Skeletal muscle cell (primary cell): Measurements from ENCODE around the gene YTHDC1.
"Not testable (repeated sequence)": the region's sequence is repeated elsewhere in the genome, so short reads cannot be mapped to it uniquely, and the experiment has no call there.

Source experiments
- DNase-seq: peaks from one replicate; pipeline ENCODE4 v3.0.0-alpha.2; 2010; ENCODE audit warnings: low read depth
- H3K4me3 ChIP-seq: 2 replicates; pipeline ENCODE4 v1.5.1; 2011; ENCODE audit warnings: low read depth, mild to moderate bottlenecking, control low read depth, low read length, moderate library complexity

YTHDC1 gene

DNA sequence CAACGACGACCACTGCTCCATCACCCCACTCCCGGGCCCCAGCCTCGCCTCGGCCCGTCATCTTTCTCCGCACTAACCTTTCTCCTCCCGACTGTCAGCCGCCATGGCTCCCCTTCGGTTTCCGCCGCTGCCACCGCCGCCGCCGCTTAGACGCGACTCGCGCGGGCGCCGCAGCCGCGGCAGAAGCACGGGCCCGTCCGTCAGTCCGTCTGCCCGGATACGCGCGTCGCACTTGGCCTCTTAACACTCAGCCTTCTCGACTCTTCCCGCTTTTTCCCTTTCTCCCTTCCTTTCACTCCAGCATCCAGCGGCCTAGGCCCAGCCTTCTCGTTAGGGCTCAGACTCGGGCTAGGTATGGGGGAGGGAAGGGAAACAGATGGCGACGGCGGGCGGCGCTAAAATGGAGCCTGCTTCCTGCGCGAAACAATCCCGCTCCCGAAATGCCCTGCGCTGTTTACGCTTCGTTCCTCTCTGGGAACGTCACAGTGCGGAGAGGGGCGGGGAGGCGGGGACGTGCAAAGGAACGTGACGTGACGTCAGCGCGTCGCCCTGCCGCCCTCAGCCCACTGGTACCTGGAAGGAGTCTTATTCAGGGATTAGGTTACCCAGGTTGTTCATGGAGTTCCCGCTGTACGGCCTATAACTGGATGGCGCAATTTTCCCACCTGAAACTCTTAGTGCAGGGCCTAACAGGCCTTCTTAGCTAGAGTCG lies at the start of gene YTHDC1:
Gene YTHDC1 (minus strand): TSS at position 442 of the 712 bp plus-strand sequence. CDS start 337 bp downstream, at position 105.
- peak within 1 kb of the TSS; percentile 79 for H3K4me3 ChIP-seq
- DNase-seq = peak; percentile 89

DNA sequence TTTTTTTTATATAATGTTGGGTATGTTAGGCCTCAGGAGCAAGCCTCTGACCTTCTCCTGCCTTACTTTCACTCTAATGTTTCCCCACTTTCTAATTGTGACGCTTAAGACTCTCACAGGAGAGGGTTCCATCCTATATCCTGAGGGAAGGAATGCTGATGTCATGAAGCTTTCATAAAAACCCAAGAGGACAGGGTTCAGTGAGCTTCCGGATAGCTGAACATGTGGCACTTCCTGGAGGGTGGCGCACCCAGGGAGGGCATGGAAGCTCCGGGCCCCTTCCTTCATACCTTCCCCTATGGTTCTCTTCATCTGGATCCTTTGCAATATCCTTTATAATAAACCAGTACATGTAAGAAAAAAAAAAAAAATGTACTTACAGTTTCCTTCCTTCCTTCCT lies 49.4 kb upstream of the YTHDC1 start:
- H3K4me3 ChIP-seq = no peak overlapping the region
- DNase-seq = no peak

DNA sequence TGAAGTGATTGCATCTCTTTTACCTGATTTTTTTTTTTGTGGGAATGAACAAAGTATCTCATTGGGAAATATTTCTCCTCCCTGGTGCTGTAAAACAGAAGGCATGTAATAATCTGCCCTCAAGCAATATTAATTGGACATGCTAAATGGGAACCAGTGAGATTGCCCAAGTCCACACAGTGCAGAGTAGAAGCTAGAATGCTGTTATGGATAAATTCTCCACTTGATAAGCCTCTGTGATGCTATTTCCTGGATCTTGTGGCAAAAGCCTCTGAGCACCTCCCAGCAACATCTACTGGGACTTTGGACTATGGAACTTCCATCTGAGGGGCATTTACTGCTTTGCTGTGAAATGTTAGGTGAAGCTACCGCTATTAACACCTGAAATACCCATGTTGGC lies 46.9 kb upstream of the YTHDC1 start:
- no peak overlapping the region for H3K4me3 ChIP-seq
- DNase-seq = no peak

DNA sequence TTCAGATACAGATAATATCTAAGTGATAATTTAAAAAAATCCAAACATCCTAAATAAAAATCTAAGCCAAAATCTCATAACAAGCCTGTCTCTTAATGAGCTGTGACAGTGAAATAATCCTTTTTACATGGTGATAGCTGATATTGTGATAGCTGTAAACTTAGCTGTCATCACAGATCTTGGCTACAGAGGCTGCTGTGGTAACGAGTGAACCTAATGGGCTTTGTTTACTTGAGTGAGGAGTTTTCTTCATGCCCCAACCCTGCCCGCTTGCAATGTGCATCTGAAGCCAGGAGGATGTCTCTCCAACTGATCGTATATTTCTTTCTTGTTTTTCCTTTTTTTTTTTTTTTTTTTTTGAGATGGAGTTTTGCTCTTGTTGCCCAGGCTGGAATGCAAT lies 41.5 kb upstream of the YTHDC1 start:
- H3K4me3 ChIP-seq = no peak overlapping the region
- no peak for DNase-seq

DNA sequence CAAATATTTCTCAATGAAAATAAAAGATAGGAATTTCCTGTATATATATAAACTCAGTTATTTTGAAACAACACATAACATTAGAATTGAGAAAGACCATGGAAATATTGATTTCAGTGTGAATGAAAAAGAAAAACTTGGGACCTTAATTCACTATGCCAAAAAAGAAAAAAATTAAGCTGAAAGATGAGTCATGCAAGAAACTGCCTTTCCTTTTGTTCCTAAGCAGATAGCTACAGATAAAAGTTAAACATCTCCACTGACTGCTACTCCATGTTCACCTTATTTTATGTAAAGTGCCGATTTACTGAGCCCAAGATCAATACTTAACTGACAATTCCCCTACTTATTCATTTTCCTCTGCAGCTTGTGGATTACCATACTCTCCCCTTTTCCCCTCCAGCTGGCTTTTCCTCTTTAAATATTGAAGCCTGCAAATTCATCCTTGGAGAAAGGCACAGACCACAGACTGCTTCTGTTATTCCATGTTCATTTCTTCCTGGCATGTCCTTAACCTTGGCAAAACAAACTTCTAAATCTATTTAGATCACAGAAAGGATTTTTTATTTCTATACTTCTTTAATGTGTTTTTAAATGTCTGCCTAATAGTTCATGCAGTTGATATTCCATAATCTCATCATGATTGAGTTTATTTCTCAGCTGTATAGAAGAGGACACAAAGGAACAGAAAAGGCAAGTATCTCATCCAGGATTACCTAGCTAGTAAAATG lies 40.5 kb upstream of the YTHDC1 start:
- no peak for DNase-seq
- no peak overlapping the region for H3K4me3 ChIP-seq

DNA sequence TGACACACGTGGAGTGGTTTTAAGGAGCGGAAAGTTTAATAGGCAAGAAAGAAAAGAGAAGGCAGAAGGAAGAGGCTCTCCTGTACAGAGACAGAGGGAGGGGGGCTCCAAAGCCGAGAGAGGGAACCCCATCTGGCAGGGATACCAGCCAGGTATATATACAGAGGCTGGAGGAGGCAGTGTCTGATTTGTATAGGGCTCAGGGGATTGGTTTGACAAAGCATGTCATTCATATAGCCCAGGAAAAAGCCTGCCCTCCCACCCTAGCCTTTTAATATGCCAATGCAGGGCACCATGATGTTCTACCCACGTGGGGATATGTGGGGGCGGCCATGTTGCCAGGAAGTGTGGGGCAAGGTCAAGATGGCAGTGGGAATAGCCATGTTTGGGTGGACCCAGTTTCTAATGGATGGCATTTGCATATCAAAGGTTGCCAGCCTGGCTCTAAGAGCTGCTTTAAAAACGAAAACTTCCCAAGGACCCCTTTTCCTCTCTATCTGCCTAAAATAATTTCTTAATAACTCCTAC lies 39.6 kb upstream of the YTHDC1 start:
- not testable (repeated sequence) for DNase-seq

DNA sequence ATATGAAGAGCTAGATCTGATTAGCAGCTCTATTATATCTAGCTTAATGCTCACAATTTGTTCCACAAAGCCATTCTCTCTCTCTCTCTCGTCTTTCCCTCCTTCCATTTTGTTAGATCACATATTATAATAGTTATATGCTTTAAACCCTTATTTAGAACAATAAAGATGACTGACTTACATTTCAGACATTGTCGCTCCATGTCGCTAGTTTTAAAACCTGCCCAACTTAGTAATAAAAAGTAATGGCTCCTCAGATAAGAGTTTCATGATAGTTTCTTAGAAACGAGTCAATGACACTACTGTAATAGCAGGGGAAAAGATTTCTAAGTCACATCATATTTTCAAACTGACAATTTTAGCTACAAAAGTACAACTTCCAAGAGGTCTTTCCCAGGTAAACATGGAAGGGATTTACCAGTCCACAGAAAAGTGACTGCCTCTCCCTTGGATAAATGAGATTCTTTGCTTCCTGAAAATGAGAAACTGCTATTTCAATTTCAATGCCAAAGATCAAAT lies 38.5 kb upstream of the YTHDC1 start:
- H3K4me3 ChIP-seq = no peak overlapping the region
- no peak for DNase-seq

More for the DNA sequence above, 39.6 kb upstream of the YTHDC1 start:
- not testable (repeated sequence) for H3K4me3 ChIP-seq

DNA sequence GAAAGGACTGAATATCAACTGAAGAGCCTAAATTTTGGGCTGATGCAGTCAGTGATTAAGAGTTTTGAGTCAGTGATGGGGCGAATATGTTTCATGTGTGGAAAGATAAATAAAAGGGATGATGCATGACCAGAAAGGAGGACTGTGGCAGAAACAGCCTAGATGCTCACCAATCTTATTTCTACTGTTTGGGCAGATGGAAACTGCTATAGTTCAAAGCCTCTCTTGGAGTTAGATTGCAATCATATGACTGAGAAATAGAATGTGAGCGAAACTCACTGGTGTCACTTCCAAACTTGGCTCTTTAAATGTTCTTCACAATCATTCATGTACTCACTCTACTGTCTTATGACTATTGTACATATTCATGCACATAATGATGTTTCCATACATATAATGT lies 35.4 kb upstream of the YTHDC1 start:
- no peak for DNase-seq
- H3K4me3 ChIP-seq = no peak overlapping the region

DNA sequence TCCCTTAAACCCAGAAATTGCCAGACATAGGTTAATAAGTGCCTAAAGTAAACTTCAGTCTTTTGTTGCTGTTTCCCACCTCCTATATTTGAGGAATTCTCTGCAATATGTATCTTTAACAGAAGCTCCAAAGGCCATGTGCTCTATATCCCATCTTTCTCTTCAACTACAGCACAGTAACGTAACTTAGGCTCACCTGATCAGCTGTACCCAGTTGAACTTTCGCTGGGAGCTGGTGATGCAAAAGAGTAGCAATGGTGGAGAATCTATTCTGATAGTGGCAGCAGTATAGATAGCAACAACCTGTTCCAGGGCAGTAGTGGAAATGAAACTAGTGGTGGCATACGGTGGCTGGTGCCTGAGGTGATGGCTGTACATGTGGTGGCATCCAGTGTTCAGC lies 33.2 kb upstream of the YTHDC1 start:
- DNase-seq = no peak
- no peak overlapping the region for H3K4me3 ChIP-seq

DNA sequence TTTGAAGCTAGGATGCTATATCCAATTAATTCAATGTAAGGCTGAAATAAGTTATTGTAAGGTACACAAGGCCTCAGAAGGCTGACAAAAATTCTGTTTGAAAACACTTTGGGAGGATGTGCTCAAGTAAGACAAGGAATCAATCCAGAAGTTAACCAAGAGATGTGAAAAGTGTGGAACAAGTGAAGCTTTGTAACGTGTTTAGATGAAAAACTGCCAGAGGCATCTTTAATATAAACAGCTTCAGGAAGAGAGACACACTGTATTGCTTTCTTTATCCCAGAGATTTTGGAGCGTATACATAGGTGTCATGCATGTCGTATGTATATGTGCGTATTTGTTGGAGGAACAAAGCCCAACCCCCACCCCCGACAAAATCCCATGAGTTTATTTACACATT lies 28.3 kb upstream of the YTHDC1 start:
- H3K4me3 ChIP-seq = no peak overlapping the region
- DNase-seq = no peak

DNA sequence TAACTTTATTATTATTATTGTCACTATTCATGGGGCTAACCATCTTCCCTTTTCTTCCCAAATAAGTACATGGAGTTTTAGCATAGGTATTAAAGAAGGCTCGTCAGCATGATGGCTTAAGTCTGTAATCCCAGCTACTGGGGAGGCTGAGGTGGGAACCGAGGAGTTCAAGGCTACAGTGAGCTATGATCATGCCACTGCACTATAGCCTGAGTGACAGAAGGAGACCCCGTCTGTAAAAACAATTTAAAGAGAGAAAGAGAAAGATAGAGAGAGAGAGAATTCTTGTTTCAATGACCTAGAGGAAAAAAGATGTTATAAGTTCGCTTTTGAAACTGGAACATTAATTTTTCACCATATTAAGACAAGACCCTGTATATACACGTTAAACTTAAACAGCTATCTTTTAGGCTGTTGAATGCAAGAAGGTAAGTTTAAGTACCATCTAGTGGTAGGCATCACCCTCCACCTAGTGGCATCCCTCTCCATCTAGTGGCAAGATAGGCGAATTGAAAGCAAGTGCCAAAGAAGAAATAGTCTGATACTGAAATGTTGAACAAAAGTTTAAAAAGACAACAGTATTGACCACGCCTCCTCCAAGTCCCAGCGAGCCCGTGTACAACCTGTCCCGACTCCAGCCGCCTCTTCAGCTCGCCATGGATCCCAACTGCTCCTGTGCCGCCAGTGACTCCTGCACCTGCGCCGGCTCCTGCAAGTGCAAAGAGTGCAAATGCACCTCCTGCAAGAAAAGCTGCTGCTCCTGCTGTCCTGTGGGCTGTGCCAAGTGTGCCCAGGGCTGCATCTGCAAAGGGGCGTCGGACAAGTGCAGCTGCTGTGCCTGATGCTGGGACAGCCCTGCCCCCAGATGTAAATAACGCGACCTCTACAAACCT lies 26.0 kb upstream of the YTHDC1 start:
- no peak overlapping the region for H3K4me3 ChIP-seq
- peak; percentile 16 for DNase-seq

DNA sequence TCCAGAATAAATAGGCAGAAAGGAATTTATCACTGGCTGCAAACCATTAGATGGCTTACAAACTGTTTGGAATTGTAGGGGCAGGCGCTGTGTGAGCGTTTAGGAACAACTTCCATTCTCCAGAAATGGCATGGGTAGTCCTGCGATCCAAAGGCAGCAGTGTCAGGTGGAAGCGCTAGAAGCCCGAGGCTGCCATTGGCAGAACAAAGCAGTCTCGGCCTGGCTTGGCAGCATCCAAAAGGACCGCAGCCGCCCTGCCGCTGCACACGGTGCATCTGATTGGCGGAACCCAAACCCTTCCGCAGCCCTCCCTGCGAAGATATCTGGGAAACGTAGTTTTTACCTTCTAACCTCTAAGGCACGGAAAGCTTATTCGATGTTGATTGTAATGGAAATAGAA lies 23.6 kb upstream of the YTHDC1 start:
- peak; percentile 43 for DNase-seq
- peak overlapping the region; percentile 34 for H3K4me3 ChIP-seq

DNA sequence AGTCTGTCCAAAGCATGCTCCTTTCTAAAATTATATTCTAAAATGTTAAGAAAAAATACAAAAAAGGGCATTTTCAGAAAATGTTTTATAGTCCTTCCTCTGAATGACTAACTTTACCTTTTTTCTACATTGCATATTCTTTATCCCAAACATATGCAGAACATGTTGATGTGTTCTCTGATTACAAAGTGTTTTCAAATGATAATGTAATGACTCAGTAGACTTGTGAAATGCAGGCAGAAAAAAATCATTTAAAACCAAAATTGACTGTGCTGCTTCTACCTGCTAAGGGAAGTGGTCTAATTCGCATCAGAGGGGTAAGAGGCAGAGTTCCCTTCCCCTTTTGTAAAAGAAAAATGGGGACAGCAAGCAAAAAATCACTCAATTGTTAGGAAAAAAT lies 22.7 kb upstream of the YTHDC1 start:
- no peak for DNase-seq
- H3K4me3 ChIP-seq = no peak overlapping the region

DNA sequence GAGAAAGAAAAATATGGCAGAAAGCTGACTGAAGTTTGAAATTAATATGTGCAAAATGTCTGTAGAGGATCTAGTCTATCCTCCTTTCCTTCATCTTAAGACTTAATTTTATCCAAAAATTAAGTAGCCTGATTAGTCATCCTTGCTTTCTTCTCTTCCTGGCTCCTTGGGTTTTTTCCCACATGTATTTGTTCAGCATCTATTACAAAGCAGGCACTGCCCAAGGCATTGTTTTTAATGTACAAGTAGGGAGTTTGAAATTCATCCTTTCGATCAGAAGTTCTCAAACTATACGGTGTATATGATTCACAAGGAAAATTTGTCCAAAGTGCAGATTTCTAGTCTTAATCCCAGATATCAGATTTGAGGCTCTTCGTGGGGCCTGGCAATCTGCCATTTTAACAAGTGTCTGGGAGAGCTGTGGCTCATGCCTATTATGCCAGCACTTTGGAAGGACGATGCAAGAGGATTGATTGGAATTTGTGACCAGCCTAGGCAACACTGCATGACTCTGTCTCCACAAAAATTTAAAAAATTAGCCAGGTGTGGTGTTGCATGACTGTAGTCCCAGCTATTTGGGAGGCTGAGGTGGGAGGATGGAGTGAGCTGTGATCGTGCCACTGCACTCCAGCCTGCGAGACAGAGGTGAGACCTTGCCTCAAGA lies 19.4 kb upstream of the YTHDC1 start:
- no peak overlapping the region for H3K4me3 ChIP-seq
- no peak for DNase-seq

DNA sequence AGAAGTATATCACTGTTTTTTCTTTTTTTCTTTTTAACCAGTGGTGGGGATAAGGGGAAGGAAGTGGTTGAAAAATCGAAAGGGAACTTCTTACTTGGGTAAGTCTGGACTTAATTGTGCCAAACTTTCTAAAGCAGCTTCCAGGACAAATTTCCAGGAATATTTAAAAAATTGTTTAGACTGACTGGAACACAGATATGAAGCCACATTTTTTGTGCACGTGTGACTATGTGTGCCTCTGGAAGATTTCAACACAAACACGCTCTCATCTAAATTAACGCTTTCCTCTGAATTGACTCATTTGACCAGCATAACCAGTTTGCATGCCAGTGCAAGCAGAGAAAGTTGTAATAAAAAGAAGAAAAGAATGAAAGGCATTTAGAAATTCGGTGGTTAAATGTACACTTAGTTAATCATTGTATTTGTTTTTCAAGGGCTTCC lies 18.8 kb upstream of the YTHDC1 start:
- H3K4me3 ChIP-seq = no peak overlapping the region
- DNase-seq = no peak

DNA sequence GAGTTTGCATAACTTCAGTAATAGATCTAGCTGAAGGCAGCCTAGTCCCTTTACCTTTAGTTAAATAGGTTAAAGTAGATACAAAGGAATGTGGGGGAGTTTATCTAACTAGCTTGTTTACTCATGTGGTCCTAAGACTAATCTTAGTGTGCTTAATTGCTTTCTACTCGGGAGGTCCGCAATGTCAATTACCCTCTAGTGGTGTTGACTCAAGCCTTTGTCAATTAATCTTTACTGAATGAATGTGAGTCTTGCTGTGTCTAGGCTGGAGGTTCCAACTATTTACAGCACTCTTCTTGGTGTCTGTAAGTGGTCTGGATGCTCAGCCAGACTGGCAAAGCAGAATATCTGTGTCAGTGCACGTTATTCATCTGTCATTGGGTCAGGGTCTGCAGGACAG lies 17.9 kb upstream of the YTHDC1 start:
- no peak overlapping the region for H3K4me3 ChIP-seq
- DNase-seq = no peak

DNA sequence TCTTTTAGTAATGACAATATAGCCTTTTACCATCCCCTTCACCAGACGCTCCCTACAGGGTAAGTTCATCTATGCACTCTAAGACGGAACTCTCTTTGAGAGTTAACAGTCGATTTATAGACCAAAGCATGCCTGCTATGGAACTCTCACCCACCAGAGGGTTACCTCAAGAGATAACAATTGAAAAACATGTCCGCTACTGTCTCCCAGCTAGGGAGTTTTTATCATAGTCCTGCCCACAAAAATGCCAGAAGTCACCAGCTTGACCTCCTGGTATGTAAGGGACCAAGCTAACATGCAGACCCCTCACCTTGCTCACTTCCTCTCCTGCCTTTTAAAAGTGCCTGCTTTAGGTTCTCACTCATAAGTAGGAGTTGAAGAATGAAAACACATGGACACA lies 16.7 kb upstream of the YTHDC1 start:
- no peak overlapping the region for H3K4me3 ChIP-seq
- no peak for DNase-seq

DNA sequence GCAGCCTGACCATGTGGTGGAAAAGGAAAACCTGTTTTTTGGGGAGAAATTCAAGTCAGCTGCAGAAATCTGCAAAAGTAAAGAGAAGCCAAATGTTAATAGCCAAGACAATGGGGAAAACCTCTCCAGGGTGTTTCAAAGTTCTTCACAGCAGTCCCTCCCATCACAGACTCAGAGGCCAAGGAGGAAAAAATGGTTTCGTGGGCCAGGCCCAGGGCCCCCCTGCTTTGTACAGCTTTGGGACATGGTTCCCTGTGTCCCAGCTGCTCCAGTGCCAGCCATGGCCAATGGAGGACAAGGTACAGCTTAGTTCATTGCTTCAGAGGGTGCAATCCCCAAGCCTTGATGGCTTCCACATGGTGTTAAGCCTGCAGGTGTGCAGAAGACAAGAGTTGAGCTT lies 15.2 kb upstream of the YTHDC1 start:
- no peak overlapping the region for H3K4me3 ChIP-seq
- DNase-seq = no peak

DNA sequence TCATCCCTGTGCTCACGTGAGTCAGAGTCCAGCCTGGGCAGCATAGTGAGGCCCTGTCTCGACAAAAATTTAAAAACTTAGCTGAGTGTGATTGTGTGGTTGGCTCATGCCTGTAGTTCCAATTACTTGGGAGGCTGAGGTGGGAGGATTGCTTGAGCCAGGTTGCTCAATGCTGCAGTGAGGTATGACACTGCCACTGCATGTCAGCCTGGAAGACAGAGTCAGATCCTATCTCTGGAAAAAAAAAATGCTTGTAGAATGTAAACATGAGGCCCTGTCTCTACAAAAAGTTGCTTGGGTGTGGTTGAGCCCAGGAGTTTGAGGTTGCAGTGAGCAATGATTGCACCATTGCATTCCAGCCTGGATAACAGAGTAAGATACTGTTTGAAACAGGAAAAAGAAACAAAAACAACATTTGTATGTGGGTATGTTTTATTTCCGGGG lies 11.3 kb upstream of the YTHDC1 start:
- DNase-seq = no peak
- no peak overlapping the region for H3K4me3 ChIP-seq
